ENCODE data around the gene MEF2C. TPM values are rescaled to one million over a fixed set of nuclear protein-coding genes. Genes with fewer than 3 reads are reported as not detected.
"Not testable (repeated sequence)": the region's sequence is repeated elsewhere in the genome, so short reads cannot be mapped to it uniquely, and the experiment has no call there.

MEF2C gene
- 48.6 TPM for total RNA-seq (ENCODE audit: insufficient read depth, low replicate concordance)

DNA sequence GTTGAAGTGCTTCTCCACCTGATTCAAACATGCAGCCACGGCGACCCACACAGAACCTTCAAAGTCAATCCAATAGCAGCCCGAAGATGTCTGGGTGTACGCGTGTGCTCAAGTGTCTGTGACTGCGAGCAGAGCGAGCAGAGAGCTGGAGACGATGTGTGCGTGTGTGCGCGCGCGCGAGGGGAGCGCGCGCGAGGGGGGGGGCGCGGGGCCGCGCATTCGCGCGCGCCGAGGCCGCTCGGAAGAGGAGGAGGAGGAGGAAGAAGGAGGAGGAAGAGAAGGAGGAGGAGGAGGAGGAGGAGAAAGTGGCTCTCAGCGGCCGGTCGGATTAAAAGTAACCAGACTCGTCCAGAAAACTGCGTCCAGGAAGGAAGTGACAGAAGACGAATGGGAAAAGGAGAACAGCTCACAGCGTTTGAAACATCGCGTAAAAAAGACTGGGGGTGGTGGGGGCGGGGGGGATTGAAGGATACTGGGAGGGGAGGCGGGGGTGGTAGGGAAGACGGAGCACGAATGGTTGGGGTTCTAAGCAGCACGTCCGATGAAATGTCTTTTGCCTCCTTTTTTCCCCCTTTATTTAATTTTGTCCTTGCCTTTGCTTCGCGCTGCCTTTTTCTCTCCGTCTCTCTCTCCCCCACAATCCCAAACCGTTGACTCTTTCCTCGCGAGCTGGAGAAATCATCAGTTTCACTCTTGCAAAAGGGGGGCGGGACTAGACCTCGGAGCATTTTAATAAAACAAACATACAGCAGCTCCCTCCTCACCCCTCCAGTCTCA lies at the start of gene MEF2C:
TSS of gene MEF2C (minus strand) at position 126 of the 777 bp plus-strand sequence. CDS start 59,396 bp downstream, outside the sequence.
- peak; percentile 97 for DNase-seq (ENCODE audit: low spot score)

DNA sequence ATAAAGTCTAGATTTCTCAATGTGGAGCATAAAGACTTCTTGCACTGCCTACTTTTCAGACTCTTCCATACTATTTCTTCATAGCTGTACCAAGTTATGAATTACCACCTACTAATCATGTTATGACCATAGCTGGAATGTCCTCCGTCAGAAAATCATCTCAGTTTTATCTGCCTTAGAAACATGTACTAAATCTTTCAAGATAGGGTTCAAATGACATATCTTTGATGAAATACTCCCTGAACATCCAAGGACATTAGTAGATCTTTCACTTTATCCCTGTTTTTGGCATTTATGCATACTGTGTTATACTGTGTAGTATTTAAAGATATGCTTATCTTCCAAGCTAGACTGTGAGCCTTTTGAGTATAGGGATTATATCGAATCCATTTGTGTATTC lies 49.6 kb upstream of the MEF2C start:
- peak; percentile 94 for DNase-seq (ENCODE audit: low spot score)

DNA sequence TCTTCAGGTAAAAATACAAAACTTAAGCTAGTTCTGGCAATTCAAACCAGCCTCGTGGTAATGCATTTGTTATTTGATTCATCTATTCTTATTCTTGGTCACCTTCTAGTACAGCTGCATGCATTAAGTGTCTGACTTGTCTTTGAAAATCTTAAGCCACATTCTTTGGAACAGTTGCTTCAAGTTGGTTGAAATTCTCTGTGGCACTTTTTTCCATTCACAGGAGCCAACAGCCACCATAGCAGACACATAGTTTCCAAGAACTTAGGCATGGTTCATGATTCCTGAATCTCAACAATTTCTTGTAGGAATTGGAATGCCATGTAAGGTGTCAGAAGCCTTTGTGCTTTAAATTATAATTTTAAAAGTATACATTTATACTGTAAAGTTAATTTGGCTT lies 47.4 kb upstream of the MEF2C start:
- DNase-seq (ENCODE audit: low spot score): no peak

DNA sequence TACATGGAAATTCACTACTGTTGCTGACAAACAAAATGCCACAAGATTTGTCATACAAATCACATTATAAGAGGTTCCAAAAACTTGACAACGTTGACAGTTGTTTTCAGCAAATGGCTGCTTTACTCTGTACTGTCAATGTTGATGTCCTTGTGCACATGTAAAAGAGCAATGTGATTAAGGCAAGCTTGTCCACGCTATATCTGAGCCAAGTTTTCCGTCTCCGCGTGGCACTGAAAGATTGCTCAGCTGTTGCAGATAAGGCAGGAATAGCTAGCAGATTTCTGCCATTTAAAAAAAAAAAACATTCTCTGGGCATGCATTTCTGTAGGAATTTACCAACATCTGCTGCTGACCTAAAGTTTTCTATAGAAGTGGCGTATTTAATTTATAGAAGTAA lies 46.4 kb upstream of the MEF2C start:
- DNase-seq (ENCODE audit: low spot score): no peak

DNA sequence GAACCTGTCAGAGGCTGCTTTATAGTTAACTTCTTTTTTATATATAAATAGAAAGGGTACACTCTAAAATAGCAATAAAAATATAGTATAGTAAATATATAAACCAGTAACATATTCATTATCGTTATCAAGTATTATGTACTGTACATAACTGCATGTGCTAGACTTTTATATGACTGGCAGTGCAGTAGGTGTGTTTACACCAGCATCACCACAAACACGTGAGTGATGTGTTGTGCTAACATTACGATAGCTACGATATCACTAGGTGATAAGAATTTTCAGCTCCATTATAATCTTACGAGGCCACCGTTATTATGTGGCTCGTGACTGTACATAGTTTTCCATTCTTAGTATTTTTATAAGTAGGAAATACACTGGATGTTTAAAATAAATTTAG lies 43.8 kb upstream of the MEF2C start:
- DNase-seq (ENCODE audit: low spot score): no peak

DNA sequence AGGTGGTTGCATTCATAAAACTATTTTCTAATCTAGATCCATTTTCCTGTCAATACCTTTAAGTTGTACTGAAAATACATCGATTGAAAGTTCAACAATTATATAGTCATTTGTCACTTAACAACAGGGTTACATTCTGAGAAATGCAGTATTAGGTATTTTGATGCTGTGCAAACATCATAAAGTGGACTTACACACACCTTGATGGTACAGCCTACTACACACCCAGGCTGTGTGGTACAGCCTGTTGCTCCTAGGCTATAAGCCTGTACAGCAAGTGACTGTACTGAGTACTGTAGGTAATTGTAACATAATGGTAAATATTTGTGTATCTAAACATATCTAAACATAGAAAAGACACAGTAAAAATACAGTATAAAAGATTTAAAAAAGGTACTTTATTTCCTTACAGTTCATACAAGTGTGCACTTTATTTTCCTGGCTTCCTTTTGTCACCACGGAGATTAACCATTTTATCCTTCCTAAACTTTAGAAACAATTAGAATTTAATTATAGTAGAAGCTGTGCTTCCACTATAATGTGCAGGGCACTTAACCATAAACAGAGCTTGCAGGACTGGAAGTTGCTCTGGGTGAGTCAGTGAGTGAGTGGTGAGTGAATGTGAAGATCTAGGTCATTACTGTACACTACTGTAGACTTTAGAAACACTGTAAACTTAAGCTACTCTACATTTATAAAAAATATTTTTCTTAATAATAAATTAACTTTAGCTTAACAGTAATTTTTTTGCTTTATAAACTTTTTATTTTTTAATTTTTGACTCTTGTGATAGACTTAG lies 42.9 kb upstream of the MEF2C start:
- peak; percentile 40 for DNase-seq (ENCODE audit: low spot score)

DNA sequence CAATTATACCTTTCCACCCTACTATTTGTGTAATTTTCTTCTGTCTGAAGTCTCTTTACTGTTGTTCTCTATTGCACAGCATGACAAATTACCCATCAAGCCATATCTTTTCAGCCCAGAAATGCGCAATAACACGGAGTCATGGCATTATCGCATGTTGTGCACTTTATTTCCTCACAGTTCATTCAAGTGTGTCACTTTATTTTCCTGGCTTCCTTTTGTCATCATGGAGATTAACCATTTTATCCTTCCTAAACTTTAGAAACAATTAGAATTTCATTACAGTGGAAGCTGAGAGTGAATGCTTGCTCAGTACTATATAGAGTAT lies 41.3 kb upstream of the MEF2C start:
- DNase-seq (ENCODE audit: low spot score): no peak

DNA sequence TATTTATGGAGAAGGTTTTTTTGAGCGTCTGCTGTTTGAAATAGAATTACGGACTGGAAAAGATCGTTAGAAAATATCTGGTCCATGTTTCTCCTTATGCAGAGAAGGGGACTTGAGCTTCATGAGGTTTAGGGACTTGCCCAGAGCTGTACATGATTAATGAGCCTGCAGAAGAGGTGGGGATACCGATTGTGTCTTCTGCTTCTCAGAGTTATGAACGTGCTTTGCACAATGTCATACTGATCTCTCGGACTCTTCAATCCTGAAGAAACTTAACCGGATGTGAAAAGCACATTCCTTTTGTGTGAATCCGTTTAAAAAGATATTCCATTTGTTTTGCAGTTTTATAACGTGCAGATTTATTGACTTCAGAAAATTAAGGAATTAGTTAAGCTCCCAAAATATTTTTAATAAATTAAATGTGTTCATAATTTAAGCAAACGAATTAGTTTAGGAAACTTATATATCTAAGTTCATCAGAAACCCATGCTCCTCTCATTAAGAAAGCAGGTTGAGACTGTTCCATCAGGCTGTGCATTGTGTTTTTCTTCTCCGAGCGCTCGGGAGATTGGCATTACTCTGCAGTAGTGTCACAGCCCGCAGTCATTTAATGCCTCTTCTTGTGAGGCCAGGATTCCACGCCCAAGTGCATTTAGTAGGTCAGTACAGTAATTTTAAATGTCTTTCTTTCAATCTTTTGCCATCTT lies 40.8 kb upstream of the MEF2C start:
- no peak for DNase-seq (ENCODE audit: low spot score)

DNA sequence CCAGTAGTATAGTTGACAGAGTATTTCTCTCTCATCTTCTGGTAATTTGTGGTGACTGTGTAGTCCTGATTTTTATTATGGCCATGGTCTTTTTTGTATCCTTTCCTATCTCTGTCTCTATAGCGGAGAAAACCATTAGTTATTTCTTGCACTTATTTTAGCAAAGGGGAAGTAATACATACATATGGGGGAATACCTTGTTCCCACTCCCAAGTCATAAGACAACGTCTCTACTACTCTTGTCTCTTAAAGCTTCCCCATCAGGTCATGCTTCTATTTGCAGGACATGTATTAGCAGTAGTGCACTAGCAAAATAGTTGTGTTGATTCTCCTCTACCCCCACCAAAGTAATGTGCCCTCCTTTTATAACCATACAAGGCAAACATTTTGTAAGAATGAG lies 29.8 kb upstream of the MEF2C start:
- not testable (repeated sequence) for DNase-seq (ENCODE audit: low spot score)

DNA sequence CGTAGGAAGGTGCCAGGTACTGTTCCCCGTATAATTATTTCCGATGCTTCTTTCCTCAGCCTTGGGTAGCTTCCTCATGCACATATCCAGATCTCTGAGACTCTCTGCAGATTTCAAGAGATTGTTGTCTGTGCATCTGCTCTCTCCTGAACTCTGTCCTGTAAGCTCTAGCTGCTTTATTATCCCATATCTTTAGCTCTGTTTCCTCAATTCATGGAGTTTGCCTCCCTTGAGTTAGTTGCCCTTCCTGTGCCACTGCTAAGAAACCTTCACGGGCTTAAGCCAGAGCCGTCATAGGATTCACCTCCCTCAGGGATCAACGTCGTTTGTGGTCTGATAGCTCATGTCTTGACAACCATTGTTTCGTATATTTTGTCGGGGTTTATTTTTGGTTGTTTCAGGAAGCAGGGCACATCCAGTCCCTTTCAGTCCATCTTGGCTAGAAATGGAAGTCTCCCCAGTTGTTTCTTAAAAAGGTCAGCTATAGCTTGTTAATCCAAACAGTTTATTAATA lies 28.1 kb upstream of the MEF2C start:
- not testable (repeated sequence) for DNase-seq (ENCODE audit: low spot score)

DNA sequence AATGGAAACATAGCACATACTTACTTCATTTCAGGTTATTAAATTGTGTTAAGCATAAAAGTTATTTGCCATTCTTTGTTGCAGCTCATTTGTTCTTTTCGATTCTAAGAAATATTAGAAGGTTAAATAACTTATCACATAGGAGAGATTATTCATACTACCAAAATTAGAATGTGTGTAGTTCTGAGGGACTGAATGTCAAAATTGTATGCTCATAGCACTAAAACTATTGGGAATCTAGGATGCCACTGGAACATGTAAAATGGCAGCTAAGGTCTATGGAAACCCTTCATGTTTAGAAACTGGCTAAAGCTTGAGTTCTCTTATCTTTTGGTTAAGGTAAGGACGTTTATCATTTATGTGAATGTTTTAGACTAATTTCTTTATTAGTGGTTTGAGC lies 21.5 kb upstream of the MEF2C start:
- DNase-seq (ENCODE audit: low spot score): not testable (repeated sequence)

DNA sequence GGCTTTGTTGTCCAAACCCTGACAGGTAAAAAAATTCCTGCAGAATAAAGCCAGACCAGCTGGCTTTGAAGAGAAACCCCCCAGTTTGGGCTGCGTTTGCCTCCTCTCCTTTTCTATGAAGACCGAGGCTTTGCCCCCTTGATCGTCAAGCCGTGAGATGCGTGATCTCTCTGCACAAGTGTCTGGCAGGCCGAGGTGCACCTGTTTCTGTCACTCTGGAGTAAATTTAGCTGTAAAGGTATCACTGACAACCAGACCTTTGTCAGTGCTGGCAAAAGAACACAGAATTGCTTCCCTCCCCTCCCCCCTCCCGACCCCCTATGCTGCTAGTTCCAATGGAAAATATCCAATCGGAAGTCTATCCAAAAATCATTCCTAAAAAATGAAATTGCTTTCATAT lies 21.0 kb upstream of the MEF2C start:
- DNase-seq (ENCODE audit: low spot score): not testable (repeated sequence)

DNA sequence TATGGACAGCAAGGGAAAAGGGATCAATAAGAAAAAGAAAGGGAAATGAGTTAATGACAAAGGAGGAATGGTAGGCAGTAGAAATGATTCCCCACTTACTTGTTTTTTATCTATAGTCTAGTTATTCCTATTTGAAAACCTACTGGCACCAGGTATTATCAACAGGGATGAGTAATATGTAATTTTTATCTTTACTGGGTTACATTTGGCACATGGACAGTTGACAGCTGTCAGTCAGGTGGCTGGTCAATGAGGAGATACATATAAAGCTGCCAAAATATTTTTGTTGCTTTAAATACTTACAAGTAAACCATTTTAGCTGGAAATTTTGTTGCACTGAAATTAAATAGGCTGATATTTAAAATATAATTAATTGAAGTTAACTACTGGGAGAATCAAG lies 18.1 kb upstream of the MEF2C start:
- DNase-seq (ENCODE audit: low spot score): not testable (repeated sequence)

DNA sequence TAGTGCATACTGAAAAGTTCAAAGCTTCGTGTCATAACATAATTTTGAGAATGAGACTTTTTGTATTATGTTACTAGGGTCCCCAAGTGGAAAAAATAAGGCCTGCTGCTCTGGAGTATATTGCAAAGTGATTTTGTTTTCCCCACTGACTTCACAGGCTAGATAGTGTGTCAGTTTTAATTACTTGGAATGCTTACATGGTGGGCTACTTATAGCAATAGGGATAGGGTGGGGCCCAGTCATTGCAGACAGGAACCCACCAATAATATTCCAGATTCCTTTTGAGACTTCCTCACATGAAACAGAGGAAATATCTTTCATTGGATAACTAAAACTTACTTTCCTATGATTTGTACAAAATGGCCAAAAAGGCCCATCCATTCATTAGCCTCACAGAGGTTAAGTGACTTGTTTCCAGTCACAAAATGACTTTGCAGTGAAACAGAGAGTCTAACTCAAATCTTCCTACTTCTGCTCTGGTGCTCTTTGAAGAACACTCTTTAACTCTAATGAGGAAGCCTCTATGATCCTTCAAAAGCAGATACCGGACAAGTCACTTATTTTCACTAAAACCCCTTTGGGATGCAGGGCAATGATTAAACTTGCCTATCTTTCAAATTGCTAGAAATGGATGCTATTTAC lies 16.2 kb upstream of the MEF2C start:
- DNase-seq (ENCODE audit: low spot score): no peak

DNA sequence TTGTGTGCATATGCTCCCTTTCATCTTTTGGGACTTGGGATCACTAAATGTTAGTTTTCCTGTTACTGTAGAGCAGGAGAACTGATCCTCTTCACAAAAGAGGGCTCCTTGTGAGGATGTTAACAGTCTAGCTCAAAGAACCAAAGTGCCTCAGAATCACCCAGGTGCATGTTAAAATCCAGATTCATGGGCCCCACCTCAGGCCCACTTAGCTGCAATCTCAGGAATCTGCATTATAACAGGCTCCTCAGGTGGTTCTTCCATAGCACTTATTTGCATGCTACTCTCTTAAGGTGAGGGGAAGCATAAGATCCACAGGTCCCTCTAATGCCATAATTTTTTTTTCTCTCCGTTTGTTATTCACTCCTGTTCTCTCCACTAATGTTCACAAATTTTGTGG lies 14.8 kb upstream of the MEF2C start:
- no peak for DNase-seq (ENCODE audit: low spot score)

DNA sequence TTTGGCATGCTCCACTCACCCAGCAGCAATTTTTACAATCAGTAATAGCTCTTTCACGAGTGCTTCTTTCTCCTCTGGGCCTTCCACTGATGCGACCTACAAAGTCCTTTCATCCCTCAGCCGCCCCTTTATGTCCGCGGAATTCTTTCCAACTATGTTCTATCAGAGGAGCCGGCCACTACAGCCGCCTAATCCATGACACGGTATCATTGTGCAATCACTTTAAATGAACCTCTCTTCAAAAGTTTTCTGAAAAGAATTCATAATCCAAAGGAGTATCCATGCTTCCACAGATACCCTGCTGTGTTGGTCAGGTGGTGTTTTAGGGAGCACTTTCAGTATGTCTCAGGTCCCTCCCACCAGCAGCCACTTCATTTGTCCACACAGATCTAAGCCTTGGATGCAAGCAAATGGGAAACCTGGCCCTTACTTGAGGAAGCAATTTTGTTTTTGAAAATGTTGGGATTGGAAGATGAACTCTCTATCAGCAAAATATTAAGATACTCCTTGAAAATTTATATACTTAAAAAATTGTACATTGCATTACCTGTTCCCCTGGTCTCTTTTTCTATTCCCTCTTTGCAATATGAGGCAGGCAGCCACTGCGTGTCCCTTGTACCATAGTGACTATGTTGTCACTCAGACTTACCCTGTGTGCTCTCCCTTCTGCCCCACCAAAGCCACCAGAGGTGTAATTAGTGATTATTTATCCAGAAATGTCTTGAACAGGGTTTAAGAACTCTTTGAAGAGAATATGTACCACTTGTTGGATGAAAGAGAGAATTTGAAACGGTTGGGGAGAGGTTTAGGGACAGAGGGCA lies 12.9 kb upstream of the MEF2C start:
- peak; percentile 1 for DNase-seq (ENCODE audit: low spot score)

DNA sequence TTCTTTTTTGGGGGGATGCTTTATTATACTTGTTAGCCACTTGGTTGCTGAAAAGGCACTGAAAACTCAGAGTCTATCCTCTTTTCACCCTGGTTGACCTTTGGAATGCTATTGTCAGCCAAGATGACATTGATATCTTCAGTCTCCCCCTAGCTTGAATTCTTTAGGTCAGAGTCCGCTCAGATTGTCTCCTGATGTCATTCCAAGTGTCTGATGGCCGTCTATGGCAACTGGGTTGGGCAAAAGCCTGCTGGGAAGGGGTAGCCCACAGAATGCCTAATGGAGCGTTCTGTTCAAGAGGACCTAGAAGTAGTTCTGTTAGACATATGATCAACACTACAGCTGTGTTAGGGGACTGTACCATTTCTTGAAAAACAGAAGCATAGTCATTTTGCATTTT lies 9.7 kb upstream of the MEF2C start:
- DNase-seq (ENCODE audit: low spot score): no peak

DNA sequence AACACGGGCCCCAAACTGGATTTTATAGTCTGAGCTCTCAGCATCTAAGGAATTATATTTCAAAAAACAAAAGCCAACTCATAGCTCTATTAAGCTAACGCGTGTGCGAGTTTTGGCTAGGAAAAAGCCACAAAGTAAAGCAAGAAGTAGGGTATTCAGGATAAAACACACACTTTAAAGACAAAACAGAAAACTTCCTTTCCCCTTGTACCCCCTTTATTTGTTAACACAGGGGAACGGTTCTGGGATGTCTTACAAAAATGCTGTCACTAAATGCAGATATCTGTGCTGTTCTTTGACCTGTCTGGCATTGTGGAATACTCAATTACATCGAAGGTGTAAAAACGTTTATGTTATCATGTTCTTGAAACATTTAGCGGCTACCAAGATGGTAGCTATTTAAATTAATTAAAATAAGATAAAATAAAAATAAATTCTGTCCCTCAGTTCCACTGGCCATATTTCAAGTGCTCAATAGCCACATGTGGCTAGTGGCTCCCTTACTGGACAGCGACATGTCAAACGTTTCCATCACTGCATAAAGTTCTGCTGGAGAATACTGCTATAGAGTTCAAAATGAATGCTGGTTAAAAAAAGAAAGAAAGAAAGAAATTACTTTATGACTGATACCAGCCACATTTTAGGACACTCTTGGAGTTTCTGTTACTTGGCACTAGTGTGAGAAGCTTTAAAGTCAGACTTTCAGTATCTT lies 7.2 kb upstream of the MEF2C start:
- DNase-seq (ENCODE audit: low spot score): no peak

DNA sequence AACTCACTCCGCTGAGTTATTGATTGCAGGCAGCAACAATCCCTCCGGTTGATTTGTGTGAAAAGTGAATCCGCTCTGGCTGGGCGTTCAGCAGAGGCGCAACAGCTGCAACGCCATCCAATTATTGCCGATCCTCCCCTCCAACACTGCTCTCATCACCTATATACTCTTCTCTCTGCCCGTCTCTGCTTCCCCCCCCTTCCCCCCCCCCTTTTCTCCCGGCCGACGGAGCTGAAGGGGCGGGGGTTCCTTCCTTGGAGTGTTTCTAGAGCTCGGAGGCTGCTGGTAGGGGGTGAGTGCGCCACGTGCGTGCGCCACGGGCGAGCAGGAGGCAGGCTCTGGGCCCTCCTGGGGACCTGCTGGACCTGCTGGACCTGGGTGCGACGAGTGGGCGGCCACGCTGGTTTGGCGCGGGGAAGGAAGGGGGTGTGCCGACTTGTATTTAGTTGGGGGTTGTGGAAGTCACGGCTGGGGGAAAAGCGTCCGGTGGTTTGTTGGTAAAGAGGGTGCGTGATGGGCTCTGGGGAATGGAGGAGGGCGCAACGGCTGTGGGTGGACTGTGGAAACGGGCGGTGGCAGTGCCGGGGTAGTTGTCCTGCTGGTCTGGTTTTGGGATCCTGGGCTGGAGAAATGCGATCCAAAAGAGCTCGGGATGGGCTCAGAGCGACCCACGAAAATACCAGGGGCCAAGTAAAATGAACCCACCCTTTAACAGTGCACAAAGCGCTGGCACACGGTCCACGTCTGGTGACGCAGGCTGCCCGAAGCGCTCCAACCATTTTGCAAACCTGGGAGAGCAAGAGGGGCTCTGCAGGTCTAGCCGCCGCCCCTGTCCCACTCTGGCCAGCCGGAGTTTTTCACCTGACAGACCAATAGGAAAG lies 6.4 kb upstream of the MEF2C start:
- peak; percentile 73 for DNase-seq (ENCODE audit: low spot score)

All from umbilical cord (tissue), 2 donors.